HG03520 (cell line): ENCODE data around the gene USP51.
A peak's percentile ranks its signal among the peaks of the same experiment; 100 is the strongest.
"Not testable (repeated sequence)": the region's sequence is repeated elsewhere in the genome, so short reads cannot be mapped to it uniquely, and the experiment has no call there.

Source experiments
- ATAC-seq: cut with Tn5 transposase; IDR thresholded peaks from one replicate; pipeline ENCODE4 v1.9.1; 2021; ENCODE audit warnings: mild to moderate bottlenecking, moderate library complexity; ENCODE audit not compliant: unreplicated experiment

The USP51 gene

GRCh38 chrX:55465791-55466190, 23.9 kb downstream of the USP51 start:
- not testable (repeated sequence) for ATAC-seq

GRCh38 chrX:55465108-55465507, 24.5 kb downstream of the USP51 start:
- ATAC-seq = not testable (repeated sequence)

GRCh38 chrX:55464050-55464449, 25.6 kb downstream of the USP51 start:
- not testable (repeated sequence) for ATAC-seq

- not testable (repeated sequence) for ATAC-seq
Measured at GRCh38 chrX:55459926-55460325, 29.7 kb downstream of the USP51 start.

- not testable (repeated sequence) for ATAC-seq
Measured at GRCh38 chrX:55459426-55459825, 30.2 kb downstream of the USP51 start.

- not testable (repeated sequence) for ATAC-seq
Measured at GRCh38 chrX:55455708-55456107, 33.9 kb downstream of the USP51 start.

GRCh38 chrX:55452833-55453124, 36.9 kb downstream of the USP51 start:
- no peak for ATAC-seq

- peak; percentile 92 for ATAC-seq
Measured at GRCh38 chrX:55451990-55452832, 37.4 kb downstream of the USP51 start, which contains the start of gene MAGEH1. Gene MAGEH1 (plus strand): TSS chrX:55452127. CDS start chrX:55452375, 248 bp downstream.

GRCh38 chrX:55451626-55451989, 38.0 kb downstream of the USP51 start:
- ATAC-seq = peak; percentile 11

GRCh38 chrX:55451141-55451540, 38.5 kb downstream of the USP51 start:
- ATAC-seq = no peak

- no peak for ATAC-seq
Measured at GRCh38 chrX:55450259-55450658, 39.4 kb downstream of the USP51 start.

GRCh38 chrX:55443468-55443867, 46.2 kb downstream of the USP51 start:
- not testable (repeated sequence) for ATAC-seq
